Measurements from ENCODE around the gene HYDIN.

DNA sequence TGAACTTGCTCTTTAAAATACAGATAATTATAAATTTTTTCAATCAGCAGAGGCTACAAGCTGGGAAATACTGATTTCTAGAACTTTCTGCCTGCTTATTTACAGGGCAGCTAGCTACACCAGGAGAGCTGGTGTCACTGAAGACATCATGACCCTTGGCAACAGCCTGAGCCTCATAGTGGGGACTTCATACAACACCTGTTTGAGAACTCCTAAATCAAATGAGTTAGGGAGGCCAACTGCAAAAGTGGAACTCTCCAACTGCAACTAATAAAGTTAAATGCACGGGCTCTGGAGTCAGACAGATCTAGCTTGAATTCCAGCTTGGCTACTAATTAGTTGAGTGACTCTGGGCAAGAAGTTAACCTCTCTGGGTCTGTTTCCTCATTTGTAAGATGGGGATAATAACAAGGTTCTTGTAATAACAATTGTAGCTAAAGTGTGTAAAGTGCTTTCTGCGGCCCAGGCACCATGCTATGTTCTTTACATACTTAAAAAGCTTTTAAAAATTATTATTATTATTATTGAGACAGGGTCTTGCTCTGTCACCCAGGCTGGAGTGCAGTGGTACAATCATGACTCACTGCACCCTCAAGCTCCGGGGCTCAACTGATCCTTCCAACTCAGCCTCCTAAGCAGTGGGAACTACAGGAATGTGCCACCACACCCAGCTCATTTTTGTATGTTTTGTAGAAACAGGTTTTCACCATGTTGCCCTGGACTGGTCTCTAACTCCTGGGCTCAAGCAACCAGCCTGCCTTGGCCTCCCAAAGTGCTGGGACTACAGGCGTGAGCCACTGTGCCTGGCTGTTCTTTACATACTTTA lies 462.9 kb downstream of the HYDIN start:
- TF ChIP-seq POU2F2 (IDR thresholded peaks at IDR 0.05; ENCODE audit: low read depth, low read length): no peak
- no peak for TF ChIP-seq POLR2AphosphoS5 (IDR thresholded peaks at IDR 0.05; ENCODE audit: low read depth, low read length)

Measured in GM12891 (cell line).